HEK293 (cell line): ENCODE data around the gene PRDM10.

Experiments used
- CTCF ChIA-PET: fragments of 350-600 bp; formaldehyde crosslinking; extraction: SDS; loops from one replicate; lab custom pipeline; 2021; ENCODE audit warnings: antibody characterized with exemption; lab: Yijun Ruan, JAX
- POLR2A ChIA-PET: fragments of 300-600 bp; formaldehyde crosslinking; extraction: SDS; loops from one replicate; lab custom pipeline; 2020; ENCODE audit warnings: antibody characterized with exemption, inconsistent platforms; lab: Yijun Ruan, JAX
- H3K27ac ChIP-seq: fragments of 200-500 bp; sonication (Bioruptor generic); 2 replicates; pipeline ENCODE4 v1.5.1; 2014; ENCODE audit warnings: low read depth, low read length, control low read depth, inconsistent platforms; ENCODE audit errors: extremely low read depth
- H3K36me3 ChIP-seq, 2 experiments: fragments of 200-500 bp in 1 of 2; sonication (Bioruptor generic) in 1 of 2; 1 replicate in 1 of 2; 2 replicates in 1 of 2; pipeline ENCODE4 v1.5.1; 2014 to 2017; ENCODE audit warnings: inconsistent platforms in 2 of 2, low read length in 2 of 2; ENCODE audit not compliant: control insufficient read depth in 2 of 2, insufficient read depth in 1 of 2
- H3K4me1 ChIP-seq: fragments of 200-500 bp; sonication (Bioruptor generic); 2 replicates; pipeline ENCODE4 v1.5.1; 2014; ENCODE audit warnings: mild to moderate bottlenecking, low read length, inconsistent platforms; ENCODE audit not compliant: control insufficient read depth, insufficient read depth
- H3K4me3 ChIP-seq: 2 replicates; pipeline ENCODE4 v1.5.1; 2011; ENCODE audit warnings: low read depth, mild to moderate bottlenecking, control low read depth, low read length, moderate library complexity
- H3K9me3 ChIP-seq: fragments of 200-500 bp; sonication (Bioruptor generic); 2 replicates; pipeline ENCODE4 v1.5.1; 2014; ENCODE audit warnings: low read depth, low read length, inconsistent platforms; ENCODE audit not compliant: control insufficient read depth, insufficient read depth
- BCL11A ChIP-seq: fragments of 450-650 bp; formaldehyde crosslinking; IDR thresholded peaks from 2 replicates; pipeline ENCODE4 v1.5.1; 2016; ENCODE audit warnings: low read depth, missing biosample characterization, missing genetic modification characterization
- FEZF1 ChIP-seq: fragments of 450-650 bp; formaldehyde crosslinking; IDR thresholded peaks from 2 replicates; pipeline ENCODE4 v1.5.1; 2016; ENCODE audit warnings: missing biosample characterization, missing genetic modification characterization
- GLI2 ChIP-seq: fragments of 450-650 bp; formaldehyde crosslinking; IDR thresholded peaks from 2 replicates; pipeline ENCODE4; 2017; ENCODE audit warnings: missing biosample characterization, missing genetic modification characterization, low read depth, borderline replicate concordance
- KLF1 ChIP-seq: fragments of 450-650 bp; formaldehyde crosslinking; IDR thresholded peaks from 2 replicates; pipeline ENCODE4 v1.5.1; 2016; ENCODE audit warnings: missing biosample characterization, missing genetic modification characterization
- MYNN ChIP-seq: fragments of 450-650 bp; formaldehyde crosslinking; IDR thresholded peaks from 2 replicates; pipeline ENCODE4 v1.5.1; 2016; ENCODE audit warnings: missing biosample characterization, missing genetic modification characterization, borderline replicate concordance
- PRDM1 ChIP-seq: fragments of 450-650 bp; formaldehyde crosslinking; IDR thresholded peaks from 2 replicates; pipeline ENCODE4; 2016; ENCODE audit warnings: missing biosample characterization, missing genetic modification characterization
- SCRT2 ChIP-seq: fragments of 450-650 bp; formaldehyde crosslinking; IDR thresholded peaks from 2 replicates; pipeline ENCODE4 v1.5.1; 2016; ENCODE audit warnings: missing biosample characterization, missing genetic modification characterization
- ZNF138 ChIP-seq: fragments of 450-650 bp; formaldehyde crosslinking; IDR thresholded peaks from 2 replicates; pipeline ENCODE4 v1.5.1; 2016; ENCODE audit warnings: missing biosample characterization, missing genetic modification characterization, borderline replicate concordance
- ZNF146 ChIP-seq: fragments of 450-650 bp; formaldehyde crosslinking; IDR thresholded peaks from 2 replicates; pipeline ENCODE4 v1.5.1; 2016; ENCODE audit warnings: missing biosample characterization, missing genetic modification characterization
- ZNF169 ChIP-seq: fragments of 450-650 bp; formaldehyde crosslinking; IDR thresholded peaks from 2 replicates; pipeline ENCODE4 v1.5.1; 2016; ENCODE audit warnings: missing biosample characterization, missing genetic modification characterization
- ZNF37A ChIP-seq: fragments of 450-650 bp; IDR thresholded peaks from 2 replicates; pipeline ENCODE4 v1.5.1; 2018; ENCODE audit warnings: missing biosample characterization, missing genetic modification characterization
- ZNF530 ChIP-seq: fragments of 450-650 bp; formaldehyde crosslinking; IDR thresholded peaks from 2 replicates; pipeline ENCODE4 v1.5.1; 2016; ENCODE audit warnings: low read depth, missing biosample characterization, missing genetic modification characterization
- ZNF596 ChIP-seq: fragments of 450-650 bp; IDR thresholded peaks from 2 replicates; pipeline ENCODE4 v1.5.0; 2018; ENCODE audit warnings: missing biosample characterization, mild to moderate bottlenecking, missing genetic modification characterization, moderate library complexity
- ZNF626 ChIP-seq: fragments of 450-650 bp; sonication (Bioruptor Pico); formaldehyde crosslinking; IDR thresholded peaks from 2 replicates; pipeline ENCODE4 v1.5.1; 2018; ENCODE audit warnings: missing biosample characterization, missing genetic modification characterization, inconsistent platforms
- ZNF664 ChIP-seq: fragments of 450-650 bp; formaldehyde crosslinking; IDR thresholded peaks from 2 replicates; pipeline ENCODE4 v1.5.1; 2016; ENCODE audit warnings: missing biosample characterization, missing genetic modification characterization
- ZNF837 ChIP-seq: fragments of 450-650 bp; formaldehyde crosslinking; IDR thresholded peaks from 2 replicates; pipeline ENCODE4 v1.5.1; 2016; ENCODE audit warnings: missing biosample characterization, missing genetic modification characterization
- TF ChIP-seq, protein P1 (sequence below): fragments of 450-650 bp; formaldehyde crosslinking; IDR thresholded peaks from 2 replicates; pipeline ENCODE4 v1.5.1; 2016; ENCODE audit warnings: missing biosample characterization, missing genetic modification characterization
- TF ChIP-seq, protein P2 (sequence below): fragments of 450-650 bp; formaldehyde crosslinking; IDR thresholded peaks from 2 replicates; pipeline ENCODE4 v1.5.1; 2016; ENCODE audit warnings: missing biosample characterization, missing genetic modification characterization
- TF ChIP-seq, protein P3 (sequence below): fragments of 450-650 bp; formaldehyde crosslinking; IDR thresholded peaks from 2 replicates; pipeline ENCODE4 v1.5.1; 2016; ENCODE audit warnings: missing biosample characterization, missing genetic modification characterization
- TF ChIP-seq, protein P4 (sequence below): fragments of 450-650 bp; formaldehyde crosslinking; IDR thresholded peaks from 2 replicates; pipeline ENCODE4 v1.5.1; 2017; ENCODE audit warnings: missing biosample characterization, missing genetic modification characterization
- TF ChIP-seq, protein P5 (sequence below): fragments of 450-650 bp; formaldehyde crosslinking; conservative IDR thresholded peaks from 2 replicates; pipeline ENCODE4 v1.5.1; 2016; ENCODE audit warnings: low read depth, missing biosample characterization, missing genetic modification characterization

PRDM10 gene

DNA sequence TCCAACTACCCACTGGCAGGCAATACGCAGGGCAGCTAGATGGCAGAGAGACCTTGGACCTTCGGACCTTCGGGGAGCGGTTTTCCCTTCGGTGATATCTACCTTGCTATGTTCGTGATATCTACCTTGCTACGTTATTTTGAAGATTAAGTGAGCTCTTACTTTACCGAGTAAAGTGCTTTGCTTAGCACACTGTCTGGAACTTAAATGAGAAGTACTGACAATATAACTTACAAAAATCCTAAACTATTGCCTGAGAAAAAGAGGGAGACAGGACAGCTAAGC lies 1.0 kb upstream of the PRDM10 start:
- Histone ChIP-seq H3K4me1 (no peaks in the 10 kb centered on the region), H3K36me3 (no peaks in the 10 kb centered on the region), H3K9me3 (no peaks in the 10 kb centered on the region)
- peak; percentile 79 for TF ChIP-seq ZNF664 (tag by site-specific recombination)
- peak; percentile 43; the same call in 1 of the 2 replicates for TF ChIP-seq FEZF1 (tag by site-specific recombination)
- no peak for TF ChIP-seq ZNF146 (tag by site-specific recombination)
- no peak for TF ChIP-seq KLF1
- TF ChIP-seq, all 188 proteins: peak for 2
- CTCF ChIA-PET: interaction anchor here (0.6 to 1.4 kb wide), 6 partner anchors 9 to 128 kb away, joined by 3 to 7 read pairs (median 3); no protein-coding TSS in a partner anchor
- H3K27ac ChIP-seq: peak overlapping the region; percentile 97
- POLR2A ChIA-PET: interaction anchor here (1.2 to 3.8 kb wide), 7 partner anchors 13 to 129 kb away, joined by 5 to 41 read pairs (median 13); partner anchors contain the start of gene APLP2
- H3K4me3 ChIP-seq: peak overlapping the region; percentile 80

DNA sequence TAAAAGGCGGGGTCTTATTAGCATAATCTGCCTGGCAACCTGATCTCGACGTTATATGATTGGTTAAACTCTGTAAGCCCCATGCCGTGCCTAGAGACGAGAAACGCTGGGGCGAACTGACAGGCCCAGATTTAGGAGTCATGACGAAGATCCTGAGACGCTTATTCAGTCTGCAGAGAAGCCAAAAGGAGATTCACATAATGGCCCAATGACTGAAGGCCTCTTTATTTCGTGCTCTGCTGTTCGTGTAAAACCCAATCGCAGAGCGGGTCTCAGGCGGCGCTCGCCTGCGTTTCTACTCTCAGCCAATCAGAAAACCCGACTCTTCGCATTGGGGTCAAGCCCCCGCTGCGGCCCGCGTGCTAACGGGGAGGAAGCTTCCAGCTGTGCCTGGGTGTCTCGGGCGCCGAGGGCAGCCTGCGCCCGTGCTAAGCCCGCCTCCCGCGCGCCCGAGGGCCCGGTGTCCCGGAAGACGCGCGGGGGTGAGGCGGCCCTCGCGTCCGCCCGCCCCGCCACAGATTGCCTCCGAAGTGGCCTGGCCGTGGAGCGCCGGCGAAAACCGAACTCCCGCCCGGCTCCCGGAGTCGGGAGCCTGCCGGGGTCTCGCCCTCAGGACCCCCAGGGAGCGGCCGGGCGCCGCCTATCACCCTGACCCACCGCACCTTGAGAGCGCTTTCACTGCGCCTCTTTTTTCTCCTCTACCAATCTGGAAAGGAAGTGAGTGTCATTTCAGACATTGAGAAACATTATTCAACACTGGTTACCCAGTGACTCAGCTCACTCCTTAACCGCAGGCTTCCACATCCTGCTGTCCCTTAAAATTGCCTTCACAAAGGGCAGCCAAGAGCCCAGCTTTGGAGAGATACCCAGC lies 446 bp upstream of the PRDM10 start:
- POLR2A ChIA-PET: interaction anchor here (0.6 to 3.8 kb wide), 38 partner anchors 9 to 1866 kb away, joined by 3 to 41 read pairs (median 5); partner anchors contain the start of gene APLP2
- H3K4me1 ChIP-seq: no peaks in the 10 kb centered on the region
- H3K4me3 ChIP-seq: peak overlapping the region; percentile 80
- no peaks in the 10 kb centered on the region for H3K9me3 ChIP-seq
- peak overlapping the region; percentile 97 for H3K27ac ChIP-seq
- CTCF ChIA-PET: interaction anchor here (0.6 to 1.1 kb wide), 5 partner anchors 9 to 123 kb away, joined by 3 to 4 read pairs (median 3); no protein-coding TSS in a partner anchor
- H3K36me3 ChIP-seq: no peaks in the 10 kb centered on the region
- TF ChIP-seq ZNF626 (tag by site-specific recombination): no peak
- TF ChIP-seq ZNF837 (tag by site-specific recombination): no peak
- no peak; the same call in 1 of the 2 replicates for TF ChIP-seq GLI2 (tag by site-specific recombination)
- no peak for TF ChIP-seq SCRT2 (tag by site-specific recombination)
- TF ChIP-seq, protein P1, sequence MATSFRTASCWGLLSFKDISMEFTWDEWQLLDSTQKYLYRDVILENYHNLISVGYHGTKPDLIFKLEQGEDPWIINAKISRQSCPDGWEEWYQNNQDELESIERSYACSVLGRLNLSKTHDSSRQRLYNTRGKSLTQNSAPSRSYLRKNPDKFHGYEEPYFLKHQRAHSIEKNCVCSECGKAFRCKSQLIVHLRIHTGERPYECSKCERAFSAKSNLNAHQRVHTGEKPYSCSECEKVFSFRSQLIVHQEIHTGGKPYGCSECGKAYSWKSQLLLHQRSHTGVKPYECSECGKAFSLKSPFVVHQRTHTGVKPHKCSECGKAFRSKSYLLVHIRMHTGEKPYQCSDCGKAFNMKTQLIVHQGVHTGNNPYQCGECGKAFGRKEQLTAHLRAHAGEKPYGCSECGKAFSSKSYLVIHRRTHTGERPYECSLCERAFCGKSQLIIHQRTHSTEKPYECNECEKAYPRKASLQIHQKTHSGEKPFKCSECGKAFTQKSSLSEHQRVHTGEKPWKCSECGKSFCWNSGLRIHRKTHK (tag by site-specific recombination): no peak
- TF ChIP-seq, protein P2, sequence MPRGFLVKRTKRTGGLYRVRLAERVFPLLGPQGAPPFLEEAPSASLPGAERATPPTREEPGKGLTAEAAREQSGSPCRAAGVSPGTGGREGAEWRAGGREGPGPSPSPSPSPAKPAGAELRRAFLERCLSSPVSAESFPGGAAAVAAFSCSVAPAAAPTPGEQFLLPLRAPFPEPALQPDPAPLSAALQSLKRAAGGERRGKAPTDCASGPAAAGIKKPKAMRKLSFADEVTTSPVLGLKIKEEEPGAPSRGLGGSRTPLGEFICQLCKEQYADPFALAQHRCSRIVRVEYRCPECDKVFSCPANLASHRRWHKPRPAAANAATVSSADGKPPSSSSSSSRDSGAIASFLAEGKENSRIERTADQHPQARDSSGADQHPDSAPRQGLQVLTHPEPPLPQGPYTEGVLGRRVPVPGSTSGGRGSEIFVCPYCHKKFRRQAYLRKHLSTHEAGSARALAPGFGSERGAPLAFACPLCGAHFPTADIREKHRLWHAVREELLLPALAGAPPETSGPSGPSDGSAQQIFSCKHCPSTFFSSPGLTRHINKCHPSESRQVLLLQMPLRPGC (tag by site-specific recombination): no peak
- no peak for TF ChIP-seq ZNF169
- peak; percentile 44; the same call in 1 of the 2 replicates for TF ChIP-seq PRDM1
- no peak for TF ChIP-seq ZNF530 (tag by site-specific recombination)
- TF ChIP-seq, protein P3, sequence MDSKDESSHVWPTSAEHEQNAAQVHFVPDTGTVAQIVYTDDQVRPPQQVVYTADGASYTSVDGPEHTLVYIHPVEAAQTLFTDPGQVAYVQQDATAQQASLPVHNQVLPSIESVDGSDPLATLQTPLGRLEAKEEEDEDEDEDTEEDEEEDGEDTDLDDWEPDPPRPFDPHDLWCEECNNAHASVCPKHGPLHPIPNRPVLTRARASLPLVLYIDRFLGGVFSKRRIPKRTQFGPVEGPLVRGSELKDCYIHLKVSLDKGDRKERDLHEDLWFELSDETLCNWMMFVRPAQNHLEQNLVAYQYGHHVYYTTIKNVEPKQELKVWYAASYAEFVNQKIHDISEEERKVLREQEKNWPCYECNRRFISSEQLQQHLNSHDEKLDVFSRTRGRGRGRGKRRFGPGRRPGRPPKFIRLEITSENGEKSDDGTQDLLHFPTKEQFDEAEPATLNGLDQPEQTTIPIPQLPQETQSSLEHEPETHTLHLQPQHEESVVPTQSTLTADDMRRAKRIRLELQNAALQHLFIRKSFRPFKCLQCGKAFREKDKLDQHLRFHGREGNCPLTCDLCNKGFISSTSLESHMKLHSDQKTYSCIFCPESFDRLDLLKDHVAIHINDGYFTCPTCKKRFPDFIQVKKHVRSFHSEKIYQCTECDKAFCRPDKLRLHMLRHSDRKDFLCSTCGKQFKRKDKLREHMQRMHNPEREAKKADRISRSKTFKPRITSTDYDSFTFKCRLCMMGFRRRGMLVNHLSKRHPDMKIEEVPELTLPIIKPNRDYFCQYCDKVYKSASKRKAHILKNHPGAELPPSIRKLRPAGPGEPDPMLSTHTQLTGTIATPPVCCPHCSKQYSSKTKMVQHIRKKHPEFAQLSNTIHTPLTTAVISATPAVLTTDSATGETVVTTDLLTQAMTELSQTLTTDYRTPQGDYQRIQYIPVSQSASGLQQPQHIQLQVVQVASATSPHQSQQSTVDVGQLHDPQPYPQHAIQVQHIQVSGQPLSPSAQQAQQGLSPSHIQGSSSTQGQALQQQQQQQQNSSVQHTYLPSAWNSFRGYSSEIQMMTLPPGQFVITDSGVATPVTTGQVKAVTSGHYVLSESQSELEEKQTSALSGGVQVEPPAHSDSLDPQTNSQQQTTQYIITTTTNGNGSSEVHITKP: peak; percentile 79
- peak; percentile 56; the same call in 1 of the 2 replicates for TF ChIP-seq BCL11A (tag by site-specific recombination)
- TF ChIP-seq, protein P4, sequence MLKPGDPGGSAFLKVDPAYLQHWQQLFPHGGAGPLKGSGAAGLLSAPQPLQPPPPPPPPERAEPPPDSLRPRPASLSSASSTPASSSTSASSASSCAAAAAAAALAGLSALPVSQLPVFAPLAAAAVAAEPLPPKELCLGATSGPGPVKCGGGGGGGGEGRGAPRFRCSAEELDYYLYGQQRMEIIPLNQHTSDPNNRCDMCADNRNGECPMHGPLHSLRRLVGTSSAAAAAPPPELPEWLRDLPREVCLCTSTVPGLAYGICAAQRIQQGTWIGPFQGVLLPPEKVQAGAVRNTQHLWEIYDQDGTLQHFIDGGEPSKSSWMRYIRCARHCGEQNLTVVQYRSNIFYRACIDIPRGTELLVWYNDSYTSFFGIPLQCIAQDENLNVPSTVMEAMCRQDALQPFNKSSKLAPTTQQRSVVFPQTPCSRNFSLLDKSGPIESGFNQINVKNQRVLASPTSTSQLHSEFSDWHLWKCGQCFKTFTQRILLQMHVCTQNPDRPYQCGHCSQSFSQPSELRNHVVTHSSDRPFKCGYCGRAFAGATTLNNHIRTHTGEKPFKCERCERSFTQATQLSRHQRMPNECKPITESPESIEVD (tag by site-specific recombination): 0 out of 2 replicates have a peak, but pooled peaks have one; percentile 21
- TF ChIP-seq ZNF138 (tag by site-specific recombination): no peak
- no peak for TF ChIP-seq MYNN (tag by site-specific recombination)
- no peak for TF ChIP-seq ZNF37A (tag by site-specific recombination)
- TF ChIP-seq, protein P5, sequence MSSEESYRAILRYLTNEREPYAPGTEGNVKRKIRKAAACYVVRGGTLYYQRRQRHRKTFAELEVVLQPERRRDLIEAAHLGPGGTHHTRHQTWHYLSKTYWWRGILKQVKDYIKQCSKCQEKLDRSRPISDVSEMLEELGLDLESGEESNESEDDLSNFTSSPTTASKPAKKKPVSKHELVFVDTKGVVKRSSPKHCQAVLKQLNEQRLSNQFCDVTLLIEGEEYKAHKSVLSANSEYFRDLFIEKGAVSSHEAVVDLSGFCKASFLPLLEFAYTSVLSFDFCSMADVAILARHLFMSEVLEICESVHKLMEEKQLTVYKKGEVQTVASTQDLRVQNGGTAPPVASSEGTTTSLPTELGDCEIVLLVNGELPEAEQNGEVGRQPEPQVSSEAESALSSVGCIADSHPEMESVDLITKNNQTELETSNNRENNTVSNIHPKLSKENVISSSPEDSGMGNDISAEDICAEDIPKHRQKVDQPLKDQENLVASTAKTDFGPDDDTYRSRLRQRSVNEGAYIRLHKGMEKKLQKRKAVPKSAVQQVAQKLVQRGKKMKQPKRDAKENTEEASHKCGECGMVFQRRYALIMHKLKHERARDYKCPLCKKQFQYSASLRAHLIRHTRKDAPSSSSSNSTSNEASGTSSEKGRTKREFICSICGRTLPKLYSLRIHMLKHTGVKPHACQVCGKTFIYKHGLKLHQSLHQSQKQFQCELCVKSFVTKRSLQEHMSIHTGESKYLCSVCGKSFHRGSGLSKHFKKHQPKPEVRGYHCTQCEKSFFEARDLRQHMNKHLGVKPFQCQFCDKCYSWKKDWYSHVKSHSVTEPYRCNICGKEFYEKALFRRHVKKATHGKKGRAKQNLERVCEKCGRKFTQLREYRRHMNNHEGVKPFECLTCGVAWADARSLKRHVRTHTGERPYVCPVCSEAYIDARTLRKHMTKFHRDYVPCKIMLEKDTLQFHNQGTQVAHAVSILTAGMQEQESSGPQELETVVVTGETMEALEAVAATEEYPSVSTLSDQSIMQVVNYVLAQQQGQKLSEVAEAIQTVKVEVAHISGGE (tag by site-specific recombination): 0 out of 2 replicates have a peak, but pooled peaks have one; percentile 15
- TF ChIP-seq ZNF596 (tag by site-specific recombination): peak; percentile 76
